ENCODE results near the gene NUP155.
A peak's percentile ranks its signal among the peaks of the same experiment; 100 is the strongest.
"Not testable (repeated sequence)": the region's sequence is repeated elsewhere in the genome, so short reads cannot be mapped to it uniquely, and the experiment has no call there.

NUP155 gene

DNA sequence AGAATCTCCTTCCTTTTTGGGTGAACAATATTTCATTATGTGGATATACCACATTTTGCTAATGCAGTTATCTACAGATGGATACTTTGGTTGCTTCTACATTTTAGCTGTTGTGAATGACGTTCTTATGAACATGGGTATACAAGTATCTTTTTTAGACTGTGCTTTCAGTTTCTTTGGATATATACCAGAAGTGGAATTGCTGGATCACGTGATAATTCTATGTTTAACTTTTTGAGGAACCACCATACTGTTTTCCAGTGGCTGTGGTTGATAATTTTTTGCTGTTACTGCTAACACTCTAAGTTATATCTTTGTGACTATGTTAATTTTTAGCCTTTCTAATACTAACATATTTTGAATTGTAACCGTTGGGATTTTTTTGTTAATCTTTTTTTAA, 20.7 kb upstream of the NUP155 start:
- no peak overlapping the region for H3K27ac ChIP-seq
- no peak overlapping the region for H3K4me3 ChIP-seq (ENCODE audit: low read depth in 1 of 2, low read length in 1 of 2)
- peaks cover 10 to 12% of the 10 kb centered on the region in 2 experiments for H3K4me1 ChIP-seq (ENCODE audit: control insufficient read depth in 1 of 2, insufficient read depth in 1 of 2, low read depth in 1 of 2, low read length in 1 of 2)
- no peaks in the 10 kb centered on the region for H3K27me3 ChIP-seq
- no peaks in the 10 kb centered on the region for H3K9me3 ChIP-seq
- TF ChIP-seq, protein P1, sequence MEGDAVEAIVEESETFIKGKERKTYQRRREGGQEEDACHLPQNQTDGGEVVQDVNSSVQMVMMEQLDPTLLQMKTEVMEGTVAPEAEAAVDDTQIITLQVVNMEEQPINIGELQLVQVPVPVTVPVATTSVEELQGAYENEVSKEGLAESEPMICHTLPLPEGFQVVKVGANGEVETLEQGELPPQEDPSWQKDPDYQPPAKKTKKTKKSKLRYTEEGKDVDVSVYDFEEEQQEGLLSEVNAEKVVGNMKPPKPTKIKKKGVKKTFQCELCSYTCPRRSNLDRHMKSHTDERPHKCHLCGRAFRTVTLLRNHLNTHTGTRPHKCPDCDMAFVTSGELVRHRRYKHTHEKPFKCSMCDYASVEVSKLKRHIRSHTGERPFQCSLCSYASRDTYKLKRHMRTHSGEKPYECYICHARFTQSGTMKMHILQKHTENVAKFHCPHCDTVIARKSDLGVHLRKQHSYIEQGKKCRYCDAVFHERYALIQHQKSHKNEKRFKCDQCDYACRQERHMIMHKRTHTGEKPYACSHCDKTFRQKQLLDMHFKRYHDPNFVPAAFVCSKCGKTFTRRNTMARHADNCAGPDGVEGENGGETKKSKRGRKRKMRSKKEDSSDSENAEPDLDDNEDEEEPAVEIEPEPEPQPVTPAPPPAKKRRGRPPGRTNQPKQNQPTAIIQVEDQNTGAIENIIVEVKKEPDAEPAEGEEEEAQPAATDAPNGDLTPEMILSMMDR (IDR thresholded peaks at IDR 0.05) = no peak
- H3K36me3 ChIP-seq = peaks cover 14% of the 10 kb centered on the region

DNA sequence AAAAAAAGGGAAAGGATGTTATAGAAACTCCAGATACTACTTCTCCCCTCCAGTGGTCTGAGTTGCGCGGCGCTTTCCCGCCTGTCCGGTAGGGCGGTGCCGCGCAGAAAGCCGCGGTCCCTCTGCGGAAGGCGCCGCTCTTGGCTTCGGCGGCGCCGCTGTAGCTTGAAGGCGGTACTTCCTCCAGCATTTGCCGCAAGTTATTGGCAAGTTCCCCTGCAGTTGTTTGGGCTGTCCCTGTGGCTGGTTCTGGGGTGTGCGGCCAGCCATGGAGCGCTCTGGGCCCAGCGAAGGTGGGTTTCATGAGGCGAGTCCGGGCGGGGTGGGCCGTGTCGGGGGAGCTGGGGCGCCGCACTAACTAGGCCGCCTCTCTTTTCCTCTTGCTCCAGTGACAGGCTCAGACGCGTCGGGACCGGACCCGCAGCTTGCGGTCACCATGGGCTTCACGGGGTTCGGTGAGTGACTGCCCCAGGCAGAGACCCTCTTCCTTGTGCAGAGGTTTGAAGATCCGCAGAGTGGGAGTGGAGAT, 8.3 kb upstream of the NUP155 start, which contains the start of gene WDR70:
WDR70 (plus strand) TSS at position 219 of the 529 bp plus-strand sequence; CDS start at position 269, 50 bp downstream.
- TF ChIP-seq, protein P1 (IDR thresholded peaks at IDR 0.05) = peak; percentile 28
- Histone ChIP-seq H3K36me3 (peaks cover 19% of the 10 kb centered on the region), H3K27ac (peak within 1 kb of the TSS; percentile 71), H3K4me1 (ENCODE audit: control insufficient read depth in 1 of 2, insufficient read depth in 1 of 2, low read depth in 1 of 2, low read length in 1 of 2) (peaks cover 0 to 10% of the 10 kb centered on the region in 2 experiments), H3K4me3 (ENCODE audit: low read depth in 1 of 2, low read length in 1 of 2) (peak within 1 kb of the TSS; percentile 63 to 71)
- H3K9me3 ChIP-seq, H3K27me3 ChIP-seq: not testable (repeated sequence)

DNA sequence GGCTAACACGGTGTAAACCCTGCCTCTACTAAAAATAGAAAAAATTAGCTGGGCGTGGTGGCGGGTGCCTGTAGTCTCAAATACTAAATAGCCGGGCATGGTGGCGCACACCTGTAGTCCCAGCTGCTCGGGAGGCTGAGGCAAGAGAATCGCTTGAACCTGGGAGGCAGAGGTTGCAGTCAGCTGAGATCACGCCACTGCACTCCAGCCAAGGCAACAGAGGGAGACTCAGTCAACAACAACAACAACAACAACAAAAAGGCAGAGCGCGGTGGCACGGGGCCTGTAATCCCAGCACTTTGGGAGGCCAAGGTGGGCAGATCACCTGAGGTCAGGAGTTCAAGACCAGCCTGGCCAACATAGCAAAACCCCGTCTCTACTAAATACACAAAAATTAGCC, 7.2 kb upstream of the NUP155 start:
- H3K4me3 ChIP-seq (ENCODE audit: low read depth in 1 of 2, low read length in 1 of 2); H3K9me3 ChIP-seq; H3K36me3 ChIP-seq; H3K27me3 ChIP-seq; H3K27ac ChIP-seq: not testable (repeated sequence)
- H3K4me1 ChIP-seq (ENCODE audit: control insufficient read depth in 1 of 2, insufficient read depth in 1 of 2, low read depth in 1 of 2, low read length in 1 of 2) = peaks cover 0 to 10% of the 10 kb centered on the region in 2 experiments

DNA sequence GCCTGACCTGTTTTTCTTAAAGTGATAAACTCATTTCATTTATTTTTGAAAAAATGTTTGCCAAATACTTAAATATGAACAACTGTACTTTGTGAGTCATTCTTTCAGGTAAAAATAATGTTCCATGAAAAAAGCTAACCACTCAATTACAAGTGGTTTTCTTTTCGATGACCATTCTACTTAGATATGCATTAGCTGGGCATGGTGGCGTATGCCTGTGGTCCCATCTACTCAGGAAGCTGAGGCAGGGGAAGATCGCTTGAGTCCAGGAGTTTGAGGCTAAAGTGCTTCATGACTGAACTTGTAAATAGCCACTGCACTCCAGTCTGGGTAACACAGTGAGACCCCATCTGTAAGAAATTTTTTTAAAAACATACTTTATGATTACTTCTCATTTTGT, 4.2 kb upstream of the NUP155 start:
- H3K27ac ChIP-seq = no peak overlapping the region
- peaks cover 12% of the 10 kb centered on the region for H3K27me3 ChIP-seq
- H3K4me1 ChIP-seq (ENCODE audit: control insufficient read depth in 1 of 2, insufficient read depth in 1 of 2, low read depth in 1 of 2, low read length in 1 of 2) = peaks cover 13 to 14% of the 10 kb centered on the region in 2 experiments
- TF ChIP-seq, protein P1 (IDR thresholded peaks at IDR 0.05) = no peak
- no peak overlapping the region for H3K4me3 ChIP-seq (ENCODE audit: low read depth in 1 of 2, low read length in 1 of 2)
- no peaks in the 10 kb centered on the region for H3K9me3 ChIP-seq
- no peaks in the 10 kb centered on the region for H3K36me3 ChIP-seq

DNA sequence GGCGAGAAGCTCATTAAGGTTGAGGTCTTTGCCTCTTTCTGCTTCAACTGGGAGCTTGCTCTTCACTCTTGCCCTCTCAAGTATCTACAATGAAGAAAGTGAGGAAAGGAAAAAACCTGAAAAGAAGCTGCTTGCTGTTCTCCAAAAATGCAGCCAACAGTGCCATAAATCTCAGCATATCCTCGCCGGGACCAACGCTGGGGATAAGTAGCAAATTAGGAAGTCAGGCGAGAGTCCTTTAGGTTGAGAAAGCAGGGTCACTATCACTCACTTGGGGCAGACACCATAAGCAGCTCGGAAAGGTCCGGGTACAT, 399 bp downstream of the NUP155 start:
- H3K27ac ChIP-seq = peak overlapping the region; percentile 76
- H3K27me3 ChIP-seq = peaks cover 12% of the 10 kb centered on the region
- TF ChIP-seq, protein P1 (IDR thresholded peaks at IDR 0.05) = no peak

DNA sequence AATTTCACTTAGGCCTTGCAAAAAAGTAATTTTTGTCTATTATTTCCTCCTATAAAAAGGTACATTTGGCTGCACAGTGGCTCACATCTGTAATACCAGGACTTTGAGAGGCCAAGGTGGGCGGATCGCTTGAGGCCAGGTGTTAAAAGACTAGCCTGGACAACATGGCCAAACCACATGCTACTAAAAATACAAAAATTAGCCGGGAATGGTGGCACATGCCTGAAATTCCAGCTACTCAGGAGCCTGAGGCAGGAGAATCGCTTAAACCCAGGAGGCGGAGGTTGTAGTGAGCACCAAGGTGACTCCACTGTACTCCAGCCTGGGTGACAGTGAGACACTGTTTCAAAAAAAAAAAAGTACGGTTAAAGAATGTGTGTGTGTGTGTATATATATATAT, 15.7 kb downstream of the NUP155 start:
- Histone ChIP-seq H3K9me3 (no peaks in the 10 kb centered on the region), H3K27ac (no peak overlapping the region), H3K4me3 (ENCODE audit: low read depth in 1 of 2, low read length in 1 of 2) (no peak overlapping the region), H3K27me3 (no peaks in the 10 kb centered on the region), H3K36me3 (peaks cover 62% of the 10 kb centered on the region), H3K4me1 (ENCODE audit: control insufficient read depth in 1 of 2, insufficient read depth in 1 of 2, low read depth in 1 of 2, low read length in 1 of 2) (no peaks in the 10 kb centered on the region)
- TF ChIP-seq, protein P1 (IDR thresholded peaks at IDR 0.05) = no peak

More for the DNA sequence above, 399 bp downstream of the NUP155 start:
- Histone ChIP-seq H3K36me3 (no peaks in the 10 kb centered on the region), H3K9me3 (no peaks in the 10 kb centered on the region), H3K4me3 (ENCODE audit: low read depth in 1 of 2, low read length in 1 of 2) (peak overlapping the region; percentile 76 to 83), H3K4me1 (ENCODE audit: control insufficient read depth in 1 of 2, insufficient read depth in 1 of 2, low read depth in 1 of 2, low read length in 1 of 2) (peaks cover 7 to 23% of the 10 kb centered on the region in 2 experiments)

DNA sequence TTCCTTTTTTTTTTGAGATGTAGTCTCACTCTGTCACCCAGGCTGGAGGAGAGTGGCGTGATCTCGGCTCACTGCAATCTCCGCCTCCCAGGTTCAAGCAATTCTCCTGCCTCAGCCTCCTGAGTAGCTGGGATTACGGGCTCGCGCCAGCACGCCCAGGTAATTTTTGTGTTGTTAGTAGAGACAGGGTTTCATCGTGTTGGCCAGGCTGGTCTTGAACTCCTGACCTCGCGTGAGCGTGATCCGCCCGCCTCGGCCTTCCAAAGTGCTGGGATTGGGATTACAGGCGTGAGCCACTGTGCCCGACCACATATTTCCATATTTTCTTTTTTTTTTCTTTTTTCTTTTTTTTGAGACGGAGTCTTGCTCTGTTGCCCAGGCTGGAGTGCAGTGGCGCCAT, 28.2 kb downstream of the NUP155 start:
- peaks cover 54% of the 10 kb centered on the region for H3K36me3 ChIP-seq
- not testable (repeated sequence) for H3K27me3 ChIP-seq; H3K27ac ChIP-seq; H3K4me3 ChIP-seq (ENCODE audit: low read depth in 1 of 2, low read length in 1 of 2); H3K4me1 ChIP-seq (ENCODE audit: control insufficient read depth in 1 of 2, insufficient read depth in 1 of 2, low read depth in 1 of 2, low read length in 1 of 2); H3K9me3 ChIP-seq

DNA sequence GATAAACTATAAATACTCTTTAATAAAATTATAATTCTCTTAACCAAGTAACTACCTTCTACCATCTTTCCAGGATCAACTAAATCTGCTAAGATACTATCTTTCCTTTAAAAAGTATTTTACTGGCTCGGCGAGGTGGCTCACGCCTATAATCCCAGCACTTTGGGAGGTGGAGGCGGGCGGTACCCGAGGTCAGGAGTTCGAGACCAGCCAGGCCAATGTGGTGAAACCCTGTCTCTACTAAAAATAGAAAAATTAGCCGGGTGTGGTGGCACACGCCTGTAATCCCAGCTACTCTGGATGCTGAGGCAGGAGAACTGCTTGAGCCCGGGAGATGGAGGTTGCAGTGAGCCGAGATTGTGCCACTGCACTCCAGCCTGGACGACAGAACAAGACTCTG, 36.2 kb downstream of the NUP155 start:
- Histone ChIP-seq H3K36me3 (peaks cover 39% of the 10 kb centered on the region), H3K4me1 (ENCODE audit: control insufficient read depth in 1 of 2, insufficient read depth in 1 of 2, low read depth in 1 of 2, low read length in 1 of 2) (peaks cover 9 to 10% of the 10 kb centered on the region in 2 experiments)
- H3K27me3 ChIP-seq; H3K9me3 ChIP-seq; H3K27ac ChIP-seq; H3K4me3 ChIP-seq (ENCODE audit: low read depth in 1 of 2, low read length in 1 of 2): not testable (repeated sequence)

Measured in neutrophil (primary cell).